Measurements from ENCODE around the gene P2RX3. TPM values are rescaled to one million over a fixed set of nuclear protein-coding genes. Genes with fewer than 3 reads are reported as not detected.

The P2RX3 gene
- total RNA-seq, 4 donors from 2014 or later = 0.22 TPM; not detected in 3

GRCh38 chr11:57409321-57410100 lies 71.4 kb downstream of the P2RX3 start:
- 93 to 96% methylated on average over 18 of the region's 18 CpGs for WGBS, 2 donors
- no peaks in the 10 kb centered on the region for H3K27me3 ChIP-seq
- TF ChIP-seq CTCF (IDR thresholded peaks at IDR 0.05) (no peak), POLR2A (IDR thresholded peaks at IDR 0.05) (no peak), EP300 (IDR thresholded peaks at IDR 0.05) (no peak)
- peaks cover 0 to 21% (median 0%) of the 10 kb centered on the region in 4 donors for H3K4me1 ChIP-seq
- H3K36me3 ChIP-seq = peaks cover 0 to 90% (median 0%) of the 10 kb centered on the region in 3 donors
- no peak overlapping the region for H3K27ac ChIP-seq
- no peak overlapping the region for H3K4me3 ChIP-seq
- H3K9me3 ChIP-seq = no peaks in the 10 kb centered on the region
- DNase-seq (ENCODE audit: low spot score in 2 of 2) = no peak

- H3K9me3 ChIP-seq = no peaks in the 10 kb centered on the region
- H3K4me3 ChIP-seq = no peak overlapping the region
- no peaks in the 10 kb centered on the region for H3K27me3 ChIP-seq
- no peak for TF ChIP-seq EP300 (IDR thresholded peaks at IDR 0.05)
- TF ChIP-seq CTCF (IDR thresholded peaks at IDR 0.05) = no peak
- TF ChIP-seq POLR2A (IDR thresholded peaks at IDR 0.05) = no peak
- DNase-seq (ENCODE audit: low spot score in 2 of 2) = no peak
- H3K36me3 ChIP-seq = peaks cover 0 to 97% (median 0%) of the 10 kb centered on the region in 3 donors
- H3K4me1 ChIP-seq = peaks cover 0 to 20% (median 0%) of the 10 kb centered on the region in 4 donors
- H3K27ac ChIP-seq = no peak overlapping the region
These were observed 72.1 kb downstream of the P2RX3 start for GRCh38 chr11:57410287-57410686.

GRCh38 chr11:57413681-57414080 lies 75.5 kb downstream of the P2RX3 start:
- Histone ChIP-seq H3K4me1 (peaks cover 0 to 11% (median 0%) of the 10 kb centered on the region in 4 donors), H3K27ac (no peak overlapping the region), H3K36me3 (peaks cover 0 to 97% (median 4%) of the 10 kb centered on the region in 3 donors), H3K4me3 (no peak overlapping the region), H3K27me3 (no peaks in the 10 kb centered on the region), H3K9me3 (no peaks in the 10 kb centered on the region)
- DNase-seq (ENCODE audit: low spot score in 2 of 2) = no peak
- TF ChIP-seq EP300 (IDR thresholded peaks at IDR 0.05) (no peak), CTCF (IDR thresholded peaks at IDR 0.05) (no peak)
- WGBS, 2 donors = 87 to 91% methylated on average over 4 of the region's 4 CpGs

- Histone ChIP-seq H3K9me3 (no peaks in the 10 kb centered on the region), H3K36me3 (peaks cover 0 to 94% (median 4%) of the 10 kb centered on the region in 3 donors)
- TF ChIP-seq CTCF (IDR thresholded peaks at IDR 0.05) (no peak), POLR2A (IDR thresholded peaks at IDR 0.05) (no peak), EP300 (IDR thresholded peaks at IDR 0.05) (no peak)
These were observed 76.6 kb downstream of the P2RX3 start for GRCh38 chr11:57414612-57415212.

GRCh38 chr11:57416436-57416835 lies 78.3 kb downstream of the P2RX3 start:
- 85 to 86% methylated on average over 3 of the region's 3 CpGs for whole genome bisulfite sequencing, 2 donors
- no peaks in the 10 kb centered on the region for H3K9me3 ChIP-seq
- no peak for DNase-seq (ENCODE audit: low spot score in 2 of 2)
- peak overlapping the region in 2 of 4 donors; percentile 36 to 42 for H3K27ac ChIP-seq
- H3K4me1 ChIP-seq = peaks cover 0 to 11% (median 0%) of the 10 kb centered on the region in 4 donors
- no peak for TF ChIP-seq CTCF (IDR thresholded peaks at IDR 0.05)
- no peak for TF ChIP-seq POLR2A (IDR thresholded peaks at IDR 0.05)
- TF ChIP-seq EP300 (IDR thresholded peaks at IDR 0.05) = no peak
- H3K4me3 ChIP-seq = no peak overlapping the region
- peaks cover 0 to 97% (median 4%) of the 10 kb centered on the region in 3 donors for H3K36me3 ChIP-seq
- H3K27me3 ChIP-seq = no peaks in the 10 kb centered on the region

More at GRCh38 chr11:57414612-57415212, 76.6 kb downstream of the P2RX3 start:
- DNase-seq (ENCODE audit: low spot score in 2 of 2) = no peak
- H3K4me1 ChIP-seq = peaks cover 0 to 11% (median 0%) of the 10 kb centered on the region in 4 donors
- no peak overlapping the region for H3K27ac ChIP-seq
- H3K4me3 ChIP-seq = no peak overlapping the region
- 95 to 98% methylated on average over 11 of the region's 11 CpGs for WGBS, 2 donors
- H3K27me3 ChIP-seq = no peaks in the 10 kb centered on the region

Measured in tibial nerve (tissue), 4 donors.